Measurements from ENCODE around the gene ZBTB20.

ZBTB20 gene

GRCh38 chr3:114558271-114558670 lies 588.8 kb downstream of the ZBTB20 start:
- no peaks in the 10 kb centered on the region for H3K79me2 ChIP-seq (ENCODE audit: low read length)
- TF ChIP-seq EZH2phosphoT487 (IDR thresholded peaks at IDR 0.05; ENCODE audit: low read length) (no peak), EZH2 (optimal IDR thresholded peaks at IDR 0.05; ENCODE audit: low read depth, low read length) (no peak)
- TF ChIP-seq, protein P1, sequence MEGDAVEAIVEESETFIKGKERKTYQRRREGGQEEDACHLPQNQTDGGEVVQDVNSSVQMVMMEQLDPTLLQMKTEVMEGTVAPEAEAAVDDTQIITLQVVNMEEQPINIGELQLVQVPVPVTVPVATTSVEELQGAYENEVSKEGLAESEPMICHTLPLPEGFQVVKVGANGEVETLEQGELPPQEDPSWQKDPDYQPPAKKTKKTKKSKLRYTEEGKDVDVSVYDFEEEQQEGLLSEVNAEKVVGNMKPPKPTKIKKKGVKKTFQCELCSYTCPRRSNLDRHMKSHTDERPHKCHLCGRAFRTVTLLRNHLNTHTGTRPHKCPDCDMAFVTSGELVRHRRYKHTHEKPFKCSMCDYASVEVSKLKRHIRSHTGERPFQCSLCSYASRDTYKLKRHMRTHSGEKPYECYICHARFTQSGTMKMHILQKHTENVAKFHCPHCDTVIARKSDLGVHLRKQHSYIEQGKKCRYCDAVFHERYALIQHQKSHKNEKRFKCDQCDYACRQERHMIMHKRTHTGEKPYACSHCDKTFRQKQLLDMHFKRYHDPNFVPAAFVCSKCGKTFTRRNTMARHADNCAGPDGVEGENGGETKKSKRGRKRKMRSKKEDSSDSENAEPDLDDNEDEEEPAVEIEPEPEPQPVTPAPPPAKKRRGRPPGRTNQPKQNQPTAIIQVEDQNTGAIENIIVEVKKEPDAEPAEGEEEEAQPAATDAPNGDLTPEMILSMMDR (IDR thresholded peaks at IDR 0.05; ENCODE audit: low read length) = no peak
- no peaks in the 10 kb centered on the region for H3F3A ChIP-seq (ENCODE audit: insufficient read depth, low read length)
- no peak for DNase-seq
- no peak overlapping the region for H3K27ac ChIP-seq (ENCODE audit: low read length)
- H2AFZ ChIP-seq (ENCODE audit: low read length) = no peak overlapping the region
- no peaks in the 10 kb centered on the region for H4K20me1 ChIP-seq (ENCODE audit: insufficient read depth, low read length)
- H3K27me3 ChIP-seq (replicated peaks; ENCODE audit: insufficient read depth, low read length) = no peaks in the 10 kb centered on the region
- no peaks in the 10 kb centered on the region for H3K9me2 ChIP-seq (replicated peaks; ENCODE audit: insufficient read depth, low read length)
- H3K4me2 ChIP-seq (ENCODE audit: low read depth, low read length) = no peak overlapping the region
- H3K4me1 ChIP-seq (ENCODE audit: low read length) = no peaks in the 10 kb centered on the region
- no peak overlapping the region for H3K4me3 ChIP-seq (ENCODE audit: low read length)
- no peaks in the 10 kb centered on the region for H3K9me3 ChIP-seq (replicated peaks; ENCODE audit: insufficient read depth, low read length)
- no peak overlapping the region for H3K9ac ChIP-seq (ENCODE audit: low read length)
- H3K36me3 ChIP-seq (replicated peaks; ENCODE audit: insufficient read depth, low read length) = no peaks in the 10 kb centered on the region

DNA sequence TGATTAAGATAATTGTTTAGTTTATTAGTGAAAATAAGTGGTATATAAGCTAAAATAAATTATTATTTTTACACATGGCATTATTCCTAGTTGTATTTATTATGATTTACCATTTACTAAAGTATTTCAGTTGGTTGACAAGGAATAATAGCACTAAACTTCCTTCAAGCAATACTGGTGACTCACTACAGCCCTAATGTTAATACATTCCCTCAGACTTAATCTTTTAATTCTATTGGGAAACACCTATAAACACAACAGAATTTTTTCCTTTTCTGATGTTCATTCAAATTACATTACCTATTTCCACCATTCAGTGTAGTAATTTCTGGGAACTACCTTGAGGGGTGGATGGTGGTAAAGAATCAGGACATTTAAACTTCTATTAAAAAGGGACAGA lies 589.3 kb downstream of the ZBTB20 start:
- Histone ChIP-seq H3K4me3 (ENCODE audit: low read length) (no peak overlapping the region), H3K27me3 (replicated peaks; ENCODE audit: insufficient read depth, low read length) (no peaks in the 10 kb centered on the region), H3K4me2 (ENCODE audit: low read depth, low read length) (no peak overlapping the region), H2AFZ (ENCODE audit: low read length) (no peak overlapping the region), H3K4me1 (ENCODE audit: low read length) (no peaks in the 10 kb centered on the region), H3K79me2 (ENCODE audit: low read length) (no peaks in the 10 kb centered on the region), H3F3A (ENCODE audit: insufficient read depth, low read length) (no peaks in the 10 kb centered on the region), H3K9me2 (replicated peaks; ENCODE audit: insufficient read depth, low read length) (no peaks in the 10 kb centered on the region), H3K9ac (ENCODE audit: low read length) (no peak overlapping the region), H3K9me3 (replicated peaks; ENCODE audit: insufficient read depth, low read length) (no peaks in the 10 kb centered on the region), H4K20me1 (ENCODE audit: insufficient read depth, low read length) (no peaks in the 10 kb centered on the region), H3K36me3 (replicated peaks; ENCODE audit: insufficient read depth, low read length) (no peaks in the 10 kb centered on the region), H3K27ac (ENCODE audit: low read length) (no peak overlapping the region)
- TF ChIP-seq EZH2 (optimal IDR thresholded peaks at IDR 0.05; ENCODE audit: low read depth, low read length) (no peak), EZH2phosphoT487 (IDR thresholded peaks at IDR 0.05; ENCODE audit: low read length) (no peak)
- TF ChIP-seq, protein P1 (IDR thresholded peaks at IDR 0.05; ENCODE audit: low read length) = no peak
- DNase-seq = no peak

GRCh38 chr3:114556657-114557213 lies 590.4 kb downstream of the ZBTB20 start:
- Histone ChIP-seq H3F3A (ENCODE audit: insufficient read depth, low read length) (no peaks in the 10 kb centered on the region), H3K9ac (ENCODE audit: low read length) (no peak overlapping the region), H3K27me3 (replicated peaks; ENCODE audit: insufficient read depth, low read length) (no peaks in the 10 kb centered on the region), H3K4me1 (ENCODE audit: low read length) (no peaks in the 10 kb centered on the region), H3K79me2 (ENCODE audit: low read length) (no peaks in the 10 kb centered on the region), H3K4me3 (ENCODE audit: low read length) (no peak overlapping the region), H4K20me1 (ENCODE audit: insufficient read depth, low read length) (no peaks in the 10 kb centered on the region), H3K27ac (ENCODE audit: low read length) (no peak overlapping the region), H3K9me2 (replicated peaks; ENCODE audit: insufficient read depth, low read length) (no peaks in the 10 kb centered on the region), H3K4me2 (ENCODE audit: low read depth, low read length) (no peak overlapping the region), H3K9me3 (replicated peaks; ENCODE audit: insufficient read depth, low read length) (no peaks in the 10 kb centered on the region), H3K36me3 (replicated peaks; ENCODE audit: insufficient read depth, low read length) (no peaks in the 10 kb centered on the region), H2AFZ (ENCODE audit: low read length) (no peak overlapping the region)
- TF ChIP-seq EZH2 (optimal IDR thresholded peaks at IDR 0.05; ENCODE audit: low read depth, low read length) (no peak), EZH2phosphoT487 (IDR thresholded peaks at IDR 0.05; ENCODE audit: low read length) (no peak)
- TF ChIP-seq, protein P1 (IDR thresholded peaks at IDR 0.05; ENCODE audit: low read length) = no peak
- DNase-seq = no peak

All from MM.1S (cell line).